GM15510 (cell line): ENCODE measurements around the gene KNOP1.

ENCODE experiments used
- POLR2A ChIP-seq: IDR thresholded peaks from 3 replicates; pipeline ENCODE4 v1.6.1; 2011; ENCODE audit warnings: borderline replicate concordance; ENCODE audit not compliant: insufficient read length; ENCODE audit errors: extremely low read depth

KNOP1 gene

GRCh38 chr16:19688396-19689024 is 29.5 kb downstream of the KNOP1 start:
- no peak for TF ChIP-seq POLR2A

GRCh38 chr16:19687279-19687678 is 30.7 kb downstream of the KNOP1 start:
- no peak for TF ChIP-seq POLR2A

- TF ChIP-seq POLR2A, result no peak
Measured at GRCh38 chr16:19685176-19685575, 32.9 kb downstream of the KNOP1 start.

- no peak for TF ChIP-seq POLR2A
Measured at GRCh38 chr16:19683453-19684236, 34.4 kb downstream of the KNOP1 start.

GRCh38 chr16:19681637-19682036 is 36.4 kb downstream of the KNOP1 start:
- TF ChIP-seq POLR2A, result no peak

- TF ChIP-seq POLR2A, result no peak
Measured at GRCh38 chr16:19680881-19681340, 37.1 kb downstream of the KNOP1 start.

GRCh38 chr16:19678804-19679203 is 39.2 kb downstream of the KNOP1 start:
- TF ChIP-seq POLR2A, result no peak

- no peak for TF ChIP-seq POLR2A
Measured at GRCh38 chr16:19677402-19677801, 40.6 kb downstream of the KNOP1 start.

- TF ChIP-seq POLR2A, result no peak
Measured at GRCh38 chr16:19674485-19674884, 43.5 kb downstream of the KNOP1 start.

- TF ChIP-seq POLR2A, result no peak
Measured at GRCh38 chr16:19672378-19672777, 45.6 kb downstream of the KNOP1 start.

GRCh38 chr16:19666477-19666876 is 51.5 kb downstream of the KNOP1 start:
- no peak for TF ChIP-seq POLR2A

GRCh38 chr16:19664166-19664565 is 53.9 kb downstream of the KNOP1 start:
- no peak for TF ChIP-seq POLR2A

GRCh38 chr16:19662351-19662750 is 55.7 kb downstream of the KNOP1 start:
- no peak for TF ChIP-seq POLR2A

- no peak for TF ChIP-seq POLR2A
Measured at GRCh38 chr16:19660432-19660831, 57.6 kb downstream of the KNOP1 start.

GRCh38 chr16:19659554-19659953 is 58.5 kb downstream of the KNOP1 start:
- TF ChIP-seq POLR2A, result no peak

GRCh38 chr16:19657831-19658230 is 60.2 kb downstream of the KNOP1 start:
- TF ChIP-seq POLR2A, result no peak
